ENCODE results near the gene DTD1.

The DTD1 gene

DNA sequence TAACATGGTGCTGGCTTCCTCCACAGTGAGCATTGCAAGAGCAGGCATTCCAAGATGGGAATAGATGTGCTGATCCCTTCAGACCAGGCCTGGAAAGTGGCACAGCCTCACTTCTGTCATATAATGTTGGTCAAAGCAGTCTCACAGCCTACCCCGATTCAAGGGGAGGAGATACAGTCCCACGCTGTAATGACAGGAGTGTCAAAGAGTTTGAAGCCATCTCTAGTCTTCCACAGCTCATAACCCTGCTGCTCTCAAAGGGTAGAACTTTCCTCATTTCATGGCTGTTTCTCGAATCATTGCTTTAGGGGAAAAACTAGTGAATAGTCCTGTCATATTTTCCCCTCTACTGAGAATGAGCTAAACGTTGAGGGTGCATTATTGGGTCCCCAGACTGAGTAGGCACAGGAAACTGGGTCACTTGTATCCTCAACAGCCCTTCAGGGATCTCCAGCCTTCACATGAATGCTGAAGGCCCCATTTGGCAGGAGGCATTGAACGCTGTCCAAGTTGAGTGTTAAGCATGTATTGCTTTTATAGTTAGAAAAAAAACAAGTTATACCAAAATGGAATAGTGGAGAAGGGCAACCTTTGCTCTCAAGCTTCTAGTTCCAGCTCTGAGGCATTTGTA is 27.3 kb downstream of the DTD1 start:
- H2BK15ac ChIP-seq (replicated peaks; ENCODE audit: low read depth): no peak overlapping the region
- H3K79me2 ChIP-seq (ENCODE audit: control insufficient read depth, insufficient read depth, low read length): no peaks in the 10 kb centered on the region
- H3K4ac ChIP-seq (ENCODE audit: low read depth, low read length): no peak overlapping the region
- no peak overlapping the region for H3K56ac ChIP-seq (ENCODE audit: low read length)
- H3K9ac ChIP-seq (ENCODE audit: low read length): no peak overlapping the region
- no peak overlapping the region for H2BK5ac ChIP-seq (ENCODE audit: low read length)
- H2BK120ac ChIP-seq (ENCODE audit: low read depth, low read length): no peak overlapping the region
- no peaks in the 10 kb centered on the region for H3K79me1 ChIP-seq (ENCODE audit: low read length)
- DNase-seq: no peak
- H2AK5ac ChIP-seq (ENCODE audit: low read length): no peak overlapping the region
- H3K27ac ChIP-seq (ENCODE audit: low read depth, low read length): no peak overlapping the region
- H3K4me2 ChIP-seq (ENCODE audit: low read length): no peak overlapping the region
- no peak overlapping the region for H4K5ac ChIP-seq (ENCODE audit: low read length)
- WGBS (ENCODE audit: extremely low coverage, insufficient coverage, low lambda C conversion rate): no CpG with 5 or more reads among the region's 5 CpGs
- H3K27me3 ChIP-seq (ENCODE audit: insufficient read depth, low read length, poor library complexity): no peaks in the 10 kb centered on the region
- no peak overlapping the region for H4K8ac ChIP-seq (ENCODE audit: low read depth, low read length)
- H3K4me1 ChIP-seq (ENCODE audit: control insufficient read depth, low read depth, low read length): no peaks in the 10 kb centered on the region
- H3K23ac ChIP-seq (ENCODE audit: low read length): no peak overlapping the region
- no peaks in the 10 kb centered on the region for H3K36me3 ChIP-seq (ENCODE audit: control insufficient read depth, insufficient read depth, low read length)
- no peak overlapping the region for H3K4me3 ChIP-seq (ENCODE audit: low read length)
- H3K18ac ChIP-seq (ENCODE audit: low read length): no peak overlapping the region

DNA sequence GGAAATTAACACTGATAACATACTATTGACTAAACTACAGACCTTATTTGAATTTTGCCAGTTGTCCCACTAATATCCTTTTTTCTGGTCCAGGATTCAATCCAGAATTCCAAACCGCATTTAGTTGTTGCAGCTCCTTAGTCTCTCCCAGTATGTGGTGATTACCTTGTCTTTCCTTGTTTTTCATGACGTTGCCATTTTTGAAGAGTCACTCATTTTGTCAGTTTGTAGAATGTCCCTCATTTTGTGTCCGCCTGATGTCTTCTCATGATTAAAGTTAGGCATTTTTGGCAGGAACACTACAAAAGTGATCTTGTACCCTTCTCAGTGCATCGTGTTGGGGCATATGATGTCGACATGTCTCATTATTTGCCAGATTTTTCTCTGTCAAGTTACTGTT is 33.1 kb downstream of the DTD1 start:
- WGBS (ENCODE audit: extremely low coverage, insufficient coverage, low lambda C conversion rate): no CpG with 5 or more reads among the region's 5 CpGs
- no peak overlapping the region for H3K9ac ChIP-seq (ENCODE audit: low read length)
- H3K56ac ChIP-seq (ENCODE audit: low read length): no peak overlapping the region
- H3K23ac ChIP-seq (ENCODE audit: low read length): no peak overlapping the region
- no peaks in the 10 kb centered on the region for H3K4me1 ChIP-seq (ENCODE audit: control insufficient read depth, low read depth, low read length)
- no peak overlapping the region for H3K4ac ChIP-seq (ENCODE audit: low read depth, low read length)
- no peak overlapping the region for H3K18ac ChIP-seq (ENCODE audit: low read length)
- H3K4me2 ChIP-seq (ENCODE audit: low read length): no peak overlapping the region
- DNase-seq: no peak
- H4K8ac ChIP-seq (ENCODE audit: low read depth, low read length): no peak overlapping the region
- H3K4me3 ChIP-seq (ENCODE audit: low read length): no peak overlapping the region
- no peaks in the 10 kb centered on the region for H3K36me3 ChIP-seq (ENCODE audit: control insufficient read depth, insufficient read depth, low read length)
- H3K79me2 ChIP-seq (ENCODE audit: control insufficient read depth, insufficient read depth, low read length): no peaks in the 10 kb centered on the region
- H2BK15ac ChIP-seq (replicated peaks; ENCODE audit: low read depth): no peak overlapping the region
- H3K79me1 ChIP-seq (ENCODE audit: low read length): no peaks in the 10 kb centered on the region
- H4K5ac ChIP-seq (ENCODE audit: low read length): no peak overlapping the region
- H3K27me3 ChIP-seq (ENCODE audit: insufficient read depth, low read length, poor library complexity): no peaks in the 10 kb centered on the region
- no peak overlapping the region for H2BK120ac ChIP-seq (ENCODE audit: low read depth, low read length)
- no peak overlapping the region for H2AK5ac ChIP-seq (ENCODE audit: low read length)
- no peak overlapping the region for H3K27ac ChIP-seq (ENCODE audit: low read depth, low read length)
- H2BK5ac ChIP-seq (ENCODE audit: low read length): no peak overlapping the region

DNA sequence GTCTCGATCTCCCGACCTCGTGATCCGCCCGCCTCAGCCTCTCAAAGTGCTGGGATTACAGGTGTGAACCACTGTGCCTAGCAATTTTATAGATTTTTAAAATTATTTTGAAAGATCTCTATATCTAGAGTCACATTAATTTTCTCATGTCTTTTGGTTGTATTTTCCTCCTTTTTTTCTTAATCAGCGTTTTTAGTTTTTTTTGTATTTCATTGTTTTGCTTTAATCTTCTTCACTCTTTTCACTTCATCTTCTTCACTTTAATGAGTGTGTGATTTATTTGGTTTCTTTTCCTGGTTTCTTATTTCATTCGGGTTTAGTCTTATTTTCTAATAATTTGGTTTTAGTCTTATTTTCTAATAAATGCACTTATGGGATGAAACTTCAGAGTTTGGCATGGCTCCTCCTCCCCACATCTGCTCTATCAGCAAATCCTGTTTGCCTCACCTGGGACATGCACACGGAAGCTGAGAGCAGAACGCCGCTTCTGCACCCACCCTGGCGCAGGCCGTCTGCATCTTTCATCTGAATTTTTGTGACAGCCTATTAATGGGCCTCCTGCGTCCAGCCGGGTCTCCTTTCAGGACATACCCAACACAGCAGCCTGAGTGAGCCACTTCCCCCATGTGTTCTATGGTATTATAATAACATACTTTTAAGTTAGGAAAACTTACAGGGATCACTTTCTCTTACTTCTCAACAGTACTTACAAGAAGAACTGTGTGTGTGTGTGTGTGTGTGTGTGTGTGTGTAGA is 35.5 kb downstream of the DTD1 start:
- H2BK15ac ChIP-seq (replicated peaks; ENCODE audit: low read depth): no peak overlapping the region

DNA sequence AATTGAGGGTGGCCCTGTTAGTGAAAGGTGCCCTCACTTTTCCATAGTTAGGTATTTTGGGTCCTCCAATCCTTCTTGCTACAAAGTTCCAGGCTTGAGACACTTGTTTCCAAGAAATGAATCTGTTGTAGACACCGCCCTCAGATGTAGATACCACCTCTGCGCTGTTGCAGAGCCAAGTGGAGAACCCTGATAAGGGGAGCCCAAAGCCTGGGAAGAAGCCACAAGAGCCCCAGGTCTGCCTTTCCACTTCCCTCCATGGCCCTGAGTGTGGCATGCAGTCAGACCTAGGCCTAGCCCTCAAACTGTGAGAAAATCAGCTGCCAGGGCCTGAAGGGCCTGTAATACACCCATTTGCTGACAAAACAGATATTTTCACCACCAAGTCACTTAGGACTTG is 37.1 kb downstream of the DTD1 start:
- no CpG with 5 or more reads among the region's 2 CpGs for WGBS (ENCODE audit: extremely low coverage, insufficient coverage, low lambda C conversion rate)

More for the DNA sequence above, 35.5 kb downstream of the DTD1 start:
- no CpG with 5 or more reads among the region's 14 CpGs for WGBS (ENCODE audit: extremely low coverage, insufficient coverage, low lambda C conversion rate)
- Histone ChIP-seq H4K5ac (ENCODE audit: low read length) (no peak overlapping the region), H3K9ac (ENCODE audit: low read length) (no peak overlapping the region), H2BK120ac (ENCODE audit: low read depth, low read length) (no peak overlapping the region), H3K79me1 (ENCODE audit: low read length) (no peaks in the 10 kb centered on the region), H3K79me2 (ENCODE audit: control insufficient read depth, insufficient read depth, low read length) (no peaks in the 10 kb centered on the region), H3K56ac (ENCODE audit: low read length) (no peak overlapping the region), H3K27ac (ENCODE audit: low read depth, low read length) (no peak overlapping the region), H3K4me1 (ENCODE audit: control insufficient read depth, low read depth, low read length) (no peaks in the 10 kb centered on the region), H4K8ac (ENCODE audit: low read depth, low read length) (no peak overlapping the region), H3K4me2 (ENCODE audit: low read length) (no peak overlapping the region), H2AK5ac (ENCODE audit: low read length) (no peak overlapping the region), H3K4ac (ENCODE audit: low read depth, low read length) (no peak overlapping the region), H3K23ac (ENCODE audit: low read length) (no peak overlapping the region), H3K4me3 (ENCODE audit: low read length) (no peak overlapping the region), H3K27me3 (ENCODE audit: insufficient read depth, low read length, poor library complexity) (no peaks in the 10 kb centered on the region), H2BK5ac (ENCODE audit: low read length) (no peak overlapping the region), H3K36me3 (ENCODE audit: control insufficient read depth, insufficient read depth, low read length) (no peaks in the 10 kb centered on the region), H3K18ac (ENCODE audit: low read length) (no peak overlapping the region)
- no peak for DNase-seq

DNA sequence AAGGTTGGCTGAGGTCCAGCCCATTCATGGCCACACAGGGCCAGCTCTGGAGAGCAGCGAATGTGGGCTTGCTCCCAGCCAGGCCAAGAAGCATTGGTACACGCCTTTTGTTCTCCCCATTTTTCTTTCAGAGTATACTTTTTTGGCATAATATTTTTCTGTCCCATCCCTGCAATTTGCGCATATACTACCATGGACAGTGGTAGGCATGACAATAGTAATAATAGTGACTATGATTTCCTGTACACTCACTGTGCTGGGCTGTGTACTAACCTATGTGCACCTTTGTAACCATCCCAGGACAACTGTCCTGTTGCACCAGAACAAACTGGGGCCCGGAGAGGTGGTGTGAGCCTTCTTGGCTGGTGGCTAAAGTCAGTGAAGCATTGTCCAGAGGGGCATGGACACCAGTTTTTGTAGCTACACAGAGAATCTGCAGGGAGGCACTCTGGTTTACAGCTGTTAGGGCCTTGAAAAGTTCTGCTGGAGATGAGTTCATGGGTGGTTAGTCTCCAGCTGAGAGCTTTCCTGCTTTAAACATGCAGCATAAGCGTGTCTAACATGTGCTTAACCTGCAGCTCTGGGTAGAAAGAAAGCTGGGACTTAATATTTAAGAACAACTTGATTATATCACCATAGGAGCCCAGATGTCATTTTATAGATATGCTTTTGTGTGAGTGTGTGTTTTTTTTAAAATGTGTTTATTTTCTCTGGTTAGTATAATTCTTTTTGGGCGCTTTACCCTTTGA is 38.2 kb downstream of the DTD1 start:
- H4K8ac ChIP-seq (ENCODE audit: low read depth, low read length): no peak overlapping the region

More for the DNA sequence above, 37.1 kb downstream of the DTD1 start:
- H2BK5ac ChIP-seq (ENCODE audit: low read length): no peak overlapping the region
- H3K79me2 ChIP-seq (ENCODE audit: control insufficient read depth, insufficient read depth, low read length): no peaks in the 10 kb centered on the region
- no peaks in the 10 kb centered on the region for H3K27me3 ChIP-seq (ENCODE audit: insufficient read depth, low read length, poor library complexity)
- no peak overlapping the region for H2AK5ac ChIP-seq (ENCODE audit: low read length)
- H2BK15ac ChIP-seq (replicated peaks; ENCODE audit: low read depth): no peak overlapping the region
- H3K4me2 ChIP-seq (ENCODE audit: low read length): no peak overlapping the region
- H3K27ac ChIP-seq (ENCODE audit: low read depth, low read length): no peak overlapping the region
- H3K23ac ChIP-seq (ENCODE audit: low read length): no peak overlapping the region
- H3K9ac ChIP-seq (ENCODE audit: low read length): no peak overlapping the region
- no peak overlapping the region for H4K8ac ChIP-seq (ENCODE audit: low read depth, low read length)
- H3K79me1 ChIP-seq (ENCODE audit: low read length): no peaks in the 10 kb centered on the region
- H4K5ac ChIP-seq (ENCODE audit: low read length): no peak overlapping the region
- H3K4me1 ChIP-seq (ENCODE audit: control insufficient read depth, low read depth, low read length): no peaks in the 10 kb centered on the region
- no peak overlapping the region for H3K18ac ChIP-seq (ENCODE audit: low read length)
- H3K4me3 ChIP-seq (ENCODE audit: low read length): no peak overlapping the region
- DNase-seq: no peak
- H3K4ac ChIP-seq (ENCODE audit: low read depth, low read length): no peak overlapping the region
- no peaks in the 10 kb centered on the region for H3K36me3 ChIP-seq (ENCODE audit: control insufficient read depth, insufficient read depth, low read length)
- H2BK120ac ChIP-seq (ENCODE audit: low read depth, low read length): no peak overlapping the region
- H3K56ac ChIP-seq (ENCODE audit: low read length): no peak overlapping the region

More for the DNA sequence above, 38.2 kb downstream of the DTD1 start:
- Histone ChIP-seq H3K23ac (ENCODE audit: low read length) (no peak overlapping the region), H2BK120ac (ENCODE audit: low read depth, low read length) (no peak overlapping the region), H3K36me3 (ENCODE audit: control insufficient read depth, insufficient read depth, low read length) (no peaks in the 10 kb centered on the region), H3K27me3 (ENCODE audit: insufficient read depth, low read length, poor library complexity) (no peaks in the 10 kb centered on the region), H3K79me1 (ENCODE audit: low read length) (no peaks in the 10 kb centered on the region), H2BK15ac (replicated peaks; ENCODE audit: low read depth) (no peak overlapping the region), H3K79me2 (ENCODE audit: control insufficient read depth, insufficient read depth, low read length) (no peaks in the 10 kb centered on the region), H2BK5ac (ENCODE audit: low read length) (no peak overlapping the region), H3K27ac (ENCODE audit: low read depth, low read length) (no peak overlapping the region), H3K4me2 (ENCODE audit: low read length) (no peak overlapping the region), H3K56ac (ENCODE audit: low read length) (no peak overlapping the region), H3K4me3 (ENCODE audit: low read length) (no peak overlapping the region), H3K18ac (ENCODE audit: low read length) (no peak overlapping the region), H4K5ac (ENCODE audit: low read length) (no peak overlapping the region), H3K4me1 (ENCODE audit: control insufficient read depth, low read depth, low read length) (no peaks in the 10 kb centered on the region), H3K4ac (ENCODE audit: low read depth, low read length) (no peak overlapping the region), H2AK5ac (ENCODE audit: low read length) (no peak overlapping the region), H3K9ac (ENCODE audit: low read length) (no peak overlapping the region)
- DNase-seq: no peak
- no CpG with 5 or more reads among the region's 6 CpGs for whole genome bisulfite sequencing (ENCODE audit: extremely low coverage, insufficient coverage, low lambda C conversion rate)

Measured in mesendoderm (in vitro differentiated cells).